Fibroblast of mammary gland (primary cell): ENCODE data around the gene AP2B1.

Experiments
- DNase-seq: peaks from one replicate; pipeline ENCODE4 v3.0.0-alpha.2; 2010; ENCODE audit warnings: low read depth
- H3K4me3 ChIP-seq: 2 replicates; pipeline ENCODE4 v1.5.1; 2011; ENCODE audit warnings: low read depth, mild to moderate bottlenecking, low read length, moderate library complexity; ENCODE audit not compliant: control insufficient read depth
- TF ChIP-seq, protein P1 (sequence below): conservative IDR thresholded peaks from 2 replicates; pipeline ENCODE4 v1.5.1; 2011; ENCODE audit warnings: low read depth, low read length, inconsistent platforms; ENCODE audit not compliant: control insufficient read depth, insufficient read depth

The AP2B1 gene

DNA sequence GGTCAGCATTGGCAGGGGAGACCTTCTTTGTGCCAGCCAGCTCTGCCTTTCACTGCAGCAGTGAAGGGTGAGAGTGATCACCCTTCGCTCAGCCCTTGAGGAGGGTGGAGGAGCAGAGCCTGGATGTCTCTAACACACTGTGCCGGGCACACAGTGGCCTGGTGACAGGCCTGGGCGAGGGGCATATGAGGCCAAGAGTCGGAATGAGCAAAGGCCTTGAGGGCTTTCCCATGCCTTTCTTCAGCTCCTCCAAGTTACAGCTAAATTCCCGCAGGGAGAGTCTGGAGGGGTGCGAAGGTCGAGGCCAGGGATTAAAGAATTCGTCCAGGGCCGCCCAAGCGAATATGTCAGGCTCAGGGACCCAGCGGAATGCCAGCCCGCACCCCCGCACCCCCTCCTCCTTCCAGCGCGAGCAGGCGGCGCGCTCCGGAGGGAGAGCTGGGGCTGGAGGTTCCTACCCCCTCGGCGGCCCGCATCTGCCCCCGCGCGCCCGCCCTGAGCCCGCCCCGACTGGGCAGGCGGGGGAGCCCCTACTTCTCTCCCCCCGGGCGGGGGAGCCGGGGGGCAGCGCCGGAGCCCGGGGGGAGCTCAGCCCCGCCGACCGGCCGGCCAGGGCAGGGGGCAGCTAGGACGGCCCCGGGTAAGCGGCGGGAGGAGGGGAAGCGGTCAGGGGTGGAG lies 144.3 kb downstream of the AP2B1 start, which contains the start of gene RASL10B:
Gene RASL10B (plus strand): TSS at position 401 of the 678 bp plus-strand sequence. CDS start 3,546 bp downstream, outside the sequence.
- no peak for DNase-seq
- peak within 1 kb of the TSS; percentile 37 for H3K4me3 ChIP-seq
- TF ChIP-seq, protein P1, sequence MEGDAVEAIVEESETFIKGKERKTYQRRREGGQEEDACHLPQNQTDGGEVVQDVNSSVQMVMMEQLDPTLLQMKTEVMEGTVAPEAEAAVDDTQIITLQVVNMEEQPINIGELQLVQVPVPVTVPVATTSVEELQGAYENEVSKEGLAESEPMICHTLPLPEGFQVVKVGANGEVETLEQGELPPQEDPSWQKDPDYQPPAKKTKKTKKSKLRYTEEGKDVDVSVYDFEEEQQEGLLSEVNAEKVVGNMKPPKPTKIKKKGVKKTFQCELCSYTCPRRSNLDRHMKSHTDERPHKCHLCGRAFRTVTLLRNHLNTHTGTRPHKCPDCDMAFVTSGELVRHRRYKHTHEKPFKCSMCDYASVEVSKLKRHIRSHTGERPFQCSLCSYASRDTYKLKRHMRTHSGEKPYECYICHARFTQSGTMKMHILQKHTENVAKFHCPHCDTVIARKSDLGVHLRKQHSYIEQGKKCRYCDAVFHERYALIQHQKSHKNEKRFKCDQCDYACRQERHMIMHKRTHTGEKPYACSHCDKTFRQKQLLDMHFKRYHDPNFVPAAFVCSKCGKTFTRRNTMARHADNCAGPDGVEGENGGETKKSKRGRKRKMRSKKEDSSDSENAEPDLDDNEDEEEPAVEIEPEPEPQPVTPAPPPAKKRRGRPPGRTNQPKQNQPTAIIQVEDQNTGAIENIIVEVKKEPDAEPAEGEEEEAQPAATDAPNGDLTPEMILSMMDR = no peak

DNA sequence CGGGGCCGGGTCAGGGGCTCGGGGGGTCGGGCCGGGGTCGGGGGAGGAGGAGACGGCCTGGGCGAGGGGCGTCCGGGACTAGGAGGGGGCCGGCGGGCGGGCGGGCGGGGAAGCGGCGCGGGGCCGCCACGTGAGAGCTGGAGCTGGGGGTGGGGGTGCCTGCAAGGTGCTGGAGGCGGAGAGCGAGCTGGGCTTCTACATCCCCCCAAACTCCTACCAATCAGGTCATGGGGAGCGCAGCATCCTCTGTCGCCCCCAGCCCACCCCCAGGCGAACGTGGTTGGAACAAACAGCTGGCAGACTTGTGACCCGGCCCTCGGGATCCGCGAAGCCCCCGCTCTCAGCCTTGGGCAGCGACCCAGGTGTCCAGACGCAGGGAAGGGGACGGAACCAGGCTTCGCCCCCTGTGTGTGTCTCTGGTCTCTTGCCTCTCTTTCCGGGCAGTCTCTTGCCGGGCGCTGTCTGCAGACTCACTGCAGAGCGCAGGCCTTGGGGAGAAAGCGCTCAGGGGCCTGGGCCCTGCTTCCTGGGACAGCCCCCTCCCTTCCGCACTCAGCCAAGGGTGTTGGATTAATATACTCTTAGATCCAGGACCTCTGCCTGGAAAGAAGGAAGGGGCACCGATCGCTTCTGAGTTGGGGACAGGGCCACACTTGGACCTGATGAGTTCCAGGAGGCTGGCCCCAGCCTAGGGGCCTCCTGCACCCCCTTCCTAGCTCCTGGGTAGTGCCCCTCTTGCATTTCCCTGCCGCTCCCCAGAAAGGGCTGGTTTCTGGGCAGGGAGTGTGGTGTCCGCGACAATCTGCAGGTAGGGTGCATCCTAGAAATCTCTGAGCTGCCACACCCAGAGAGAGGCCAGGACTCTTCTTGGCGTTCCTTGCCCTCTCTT lies 145.0 kb downstream of the AP2B1 start:
- TF ChIP-seq, protein P1 = no peak
- no peak for DNase-seq
- peak overlapping the region; percentile 37 for H3K4me3 ChIP-seq

DNA sequence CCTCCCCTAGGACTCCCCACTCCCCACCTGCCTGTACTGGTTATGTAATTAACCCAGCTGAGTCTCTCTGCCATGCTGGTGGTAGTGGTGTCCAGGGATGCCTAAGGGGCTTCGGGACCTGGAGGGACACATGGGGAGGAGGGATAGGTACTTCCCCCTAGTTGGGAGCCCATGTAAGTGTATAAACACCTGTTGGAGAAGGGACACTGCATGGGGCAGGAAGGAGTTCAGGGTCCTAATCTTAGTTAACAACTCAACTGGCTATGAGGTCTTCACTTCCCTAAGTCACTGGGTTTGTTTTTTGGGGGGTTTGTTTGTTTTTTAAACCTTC lies 145.6 kb downstream of the AP2B1 start:
- no peak for DNase-seq
- no peak overlapping the region for H3K4me3 ChIP-seq
- TF ChIP-seq, protein P1 = no peak

DNA sequence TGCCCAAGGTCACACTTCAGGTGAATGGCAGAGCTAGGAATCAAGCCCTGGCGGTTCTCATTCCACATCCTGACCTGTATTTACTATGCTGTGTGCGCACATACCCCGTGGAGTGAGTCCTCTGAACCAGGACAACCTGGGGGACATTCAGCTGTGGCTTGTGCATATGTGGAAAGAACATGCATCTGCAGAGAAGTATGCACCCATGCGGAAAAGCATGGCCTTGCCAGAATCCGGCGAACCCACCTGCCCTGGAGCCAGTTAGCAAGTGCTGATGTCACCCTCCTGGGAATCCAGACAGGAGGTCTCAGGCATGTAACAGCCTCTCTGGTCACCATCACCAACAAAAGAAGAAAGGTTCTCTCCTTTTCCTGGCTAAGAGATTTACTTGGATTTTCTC lies 146.2 kb downstream of the AP2B1 start:
- TF ChIP-seq, protein P1 = no peak
- no peak for DNase-seq
- no peak overlapping the region for H3K4me3 ChIP-seq

DNA sequence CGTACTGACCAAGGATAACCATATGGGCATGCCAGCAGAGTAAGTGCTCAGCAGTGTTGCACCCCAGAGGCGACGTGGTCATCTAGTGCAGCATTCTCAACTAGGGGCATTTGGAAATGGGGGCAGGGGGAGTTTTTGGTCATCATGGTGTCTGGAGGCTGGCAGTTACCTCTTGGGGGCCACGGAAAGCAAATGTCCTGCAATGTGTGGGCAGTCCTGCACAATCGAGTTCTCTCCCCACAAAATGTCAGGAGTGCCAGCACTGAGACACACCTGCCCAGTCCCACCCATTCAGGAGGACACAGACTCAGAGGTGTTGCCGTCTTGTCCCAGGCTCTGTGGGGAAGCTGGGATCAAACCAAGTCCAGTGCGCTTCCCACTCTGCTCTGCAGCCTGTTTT lies 147.3 kb downstream of the AP2B1 start:
- no peak for DNase-seq
- TF ChIP-seq, protein P1 = no peak
- no peak overlapping the region for H3K4me3 ChIP-seq

DNA sequence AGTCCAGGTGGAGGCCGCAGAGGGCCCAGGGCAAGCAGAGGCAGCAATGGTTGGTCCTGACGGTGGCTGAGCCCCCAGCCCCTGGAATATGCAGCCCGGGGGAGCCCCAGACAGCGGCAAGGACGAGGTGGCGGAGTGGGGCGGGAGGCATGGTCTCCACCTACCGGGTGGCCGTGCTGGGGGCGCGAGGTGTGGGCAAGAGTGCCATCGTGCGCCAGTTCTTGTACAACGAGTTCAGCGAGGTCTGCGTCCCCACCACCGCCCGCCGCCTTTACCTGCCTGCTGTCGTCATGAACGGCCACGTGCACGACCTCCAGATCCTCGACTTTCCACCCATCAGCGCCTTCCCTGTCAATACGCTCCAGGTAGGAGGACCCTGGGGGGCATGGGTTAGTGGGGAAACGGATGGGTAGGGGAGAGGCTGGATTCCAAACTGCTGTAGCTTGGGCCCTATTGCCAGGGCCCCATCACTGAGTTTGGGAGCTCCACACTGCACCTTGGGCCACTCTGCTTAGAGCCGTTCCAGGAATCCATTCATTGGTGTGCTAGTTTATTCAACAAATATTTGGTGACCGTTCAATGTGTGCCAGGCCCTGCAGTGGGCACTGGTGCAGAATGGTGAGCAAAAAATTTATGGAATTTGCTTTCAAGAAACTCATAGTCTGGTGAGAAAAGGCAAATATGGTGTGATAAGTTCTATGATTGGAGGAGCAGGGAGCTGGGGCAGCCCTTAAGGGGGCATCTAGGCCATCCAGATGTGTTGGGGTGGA lies 148.1 kb downstream of the AP2B1 start:
- no peak overlapping the region for H3K4me3 ChIP-seq
- no peak for DNase-seq
- TF ChIP-seq, protein P1 = no peak
